SK-N-SH (cell line): ENCODE results near the gene EIF6.

Experiments
- EP300 ChIP-seq, 2 experiments: IDR thresholded peaks; 2 replicates each; pipeline versions ENCODE4 v1.4.0 to v1.6.1; 2012; ENCODE audit warnings: borderline replicate concordance in 1 of 2, low read depth in 1 of 2, low read length in 1 of 2
- SIN3A ChIP-seq: IDR thresholded peaks from 2 replicates; pipeline ENCODE4 v1.6.1; 2012; ENCODE audit warnings: low read depth, mild to moderate bottlenecking, low read length, moderate library complexity, borderline replicate concordance
- SMC3 ChIP-seq: IDR thresholded peaks from 2 replicates; pipeline ENCODE4 v1.6.1; 2012; ENCODE audit warnings: low read depth, low read length, improper control_type of control experiment
- TAF1 ChIP-seq: IDR thresholded peaks from 2 replicates; pipeline ENCODE4 v1.6.1; 2012; ENCODE audit warnings: low read depth, mild to moderate bottlenecking, low read length, moderate library complexity, borderline replicate concordance
- TF ChIP-seq, protein P1 (sequence below): fragments of 200-600 bp; sonication (generic); IDR thresholded peaks from 2 replicates; pipeline ENCODE4 v1.6.1; 2017; ENCODE audit warnings: antibody characterized with exemption, mild to moderate bottlenecking, moderate library complexity

DNA sequence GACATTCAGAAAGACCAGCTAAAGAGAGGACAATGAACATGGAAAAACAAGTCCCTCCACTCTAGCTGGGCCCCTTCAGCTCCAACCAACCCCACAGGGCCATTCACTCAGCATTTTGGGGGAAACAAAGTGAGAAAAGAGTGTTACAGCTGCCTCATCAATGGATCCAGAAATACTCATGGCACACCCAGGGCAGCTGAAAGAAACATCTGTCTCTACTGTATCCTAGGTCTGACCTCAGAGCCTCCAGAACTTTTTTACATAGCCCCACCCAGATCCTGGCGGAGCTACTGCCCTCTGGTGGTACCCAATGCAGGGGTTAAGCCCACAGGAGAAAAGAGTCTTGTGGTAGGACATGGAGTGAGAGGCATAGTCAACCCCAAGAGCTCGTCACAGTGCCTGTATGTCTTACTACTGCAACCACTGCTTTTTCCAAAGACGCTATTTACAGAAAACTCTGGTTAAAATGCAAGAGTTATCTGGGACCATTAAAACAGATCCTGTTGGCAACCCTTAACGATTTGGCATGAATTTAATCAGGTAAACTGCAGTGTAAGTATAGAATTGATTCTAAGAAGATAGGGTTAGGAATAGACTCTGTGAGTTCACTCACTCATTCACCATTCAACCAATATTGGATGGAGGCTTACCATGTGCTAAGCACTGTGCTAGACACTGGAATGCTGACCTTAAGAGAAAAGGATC lies 45.0 kb upstream of the EIF6 start:
- TF ChIP-seq TAF1 (no peak), SMC3 (peak; percentile 19; the same call in 1 of the 2 replicates), SIN3A (no peak), EP300 (IDR thresholded peaks at IDR 0.05; ENCODE audit: borderline replicate concordance in 1 of 2, low read depth in 1 of 2, low read length in 1 of 2) (no peak)
- TF ChIP-seq, protein P1, sequence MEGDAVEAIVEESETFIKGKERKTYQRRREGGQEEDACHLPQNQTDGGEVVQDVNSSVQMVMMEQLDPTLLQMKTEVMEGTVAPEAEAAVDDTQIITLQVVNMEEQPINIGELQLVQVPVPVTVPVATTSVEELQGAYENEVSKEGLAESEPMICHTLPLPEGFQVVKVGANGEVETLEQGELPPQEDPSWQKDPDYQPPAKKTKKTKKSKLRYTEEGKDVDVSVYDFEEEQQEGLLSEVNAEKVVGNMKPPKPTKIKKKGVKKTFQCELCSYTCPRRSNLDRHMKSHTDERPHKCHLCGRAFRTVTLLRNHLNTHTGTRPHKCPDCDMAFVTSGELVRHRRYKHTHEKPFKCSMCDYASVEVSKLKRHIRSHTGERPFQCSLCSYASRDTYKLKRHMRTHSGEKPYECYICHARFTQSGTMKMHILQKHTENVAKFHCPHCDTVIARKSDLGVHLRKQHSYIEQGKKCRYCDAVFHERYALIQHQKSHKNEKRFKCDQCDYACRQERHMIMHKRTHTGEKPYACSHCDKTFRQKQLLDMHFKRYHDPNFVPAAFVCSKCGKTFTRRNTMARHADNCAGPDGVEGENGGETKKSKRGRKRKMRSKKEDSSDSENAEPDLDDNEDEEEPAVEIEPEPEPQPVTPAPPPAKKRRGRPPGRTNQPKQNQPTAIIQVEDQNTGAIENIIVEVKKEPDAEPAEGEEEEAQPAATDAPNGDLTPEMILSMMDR, result peak; percentile 58
